NCI-H1694 treated with DMSO at 0.1 percent for 48 hours (cell line): Measurements from ENCODE around the gene SBF1.
"Not testable (repeated sequence)": the region's sequence is repeated elsewhere in the genome, so short reads cannot be mapped to it uniquely, and the experiment has no call there.

ENCODE experiments used
- DNase-seq: peaks from one replicate; lab custom pipeline; 2025; lab: John Stamatoyannopoulos, UW

The SBF1 gene

GRCh38 chr22:50443801-50444625, 30.8 kb downstream of the SBF1 start:
- no peak for DNase-seq

GRCh38 chr22:50443197-50443596, 31.6 kb downstream of the SBF1 start:
- no peak for DNase-seq

- no peak for DNase-seq
Observed at GRCh38 chr22:50441428-50441993, 33.3 kb downstream of the SBF1 start.

- no peak for DNase-seq
Observed at GRCh38 chr22:50440544-50441249, 34.1 kb downstream of the SBF1 start.

- no peak for DNase-seq
Observed at GRCh38 chr22:50439871-50440331, 34.9 kb downstream of the SBF1 start.

DNA sequence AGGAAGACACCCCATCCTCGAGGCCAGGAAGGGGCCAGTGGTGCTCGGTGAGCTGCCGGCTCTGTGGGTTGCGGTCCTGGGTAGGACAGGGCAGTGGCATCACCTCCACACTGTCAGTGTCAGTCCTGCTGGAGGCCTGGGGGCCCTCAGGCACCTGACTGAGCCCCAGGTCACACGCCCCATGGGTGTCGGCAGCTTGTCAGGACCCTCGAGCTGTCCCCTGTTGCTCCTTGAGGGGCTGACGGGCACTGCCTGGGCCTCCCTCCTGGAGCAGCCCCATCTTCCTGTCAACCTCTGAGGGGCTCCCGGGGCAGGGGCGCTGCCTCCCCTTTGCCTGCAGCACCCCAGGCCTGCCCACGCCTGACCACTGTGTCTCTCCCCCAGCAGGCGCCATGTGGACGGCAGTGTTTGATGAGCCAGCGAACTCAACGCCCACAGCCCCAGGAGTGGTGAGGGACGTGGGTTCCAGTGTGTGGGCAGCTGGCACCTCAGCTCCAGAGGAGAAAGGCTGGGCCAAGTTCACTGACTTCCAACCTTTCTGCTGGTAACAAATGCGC, 35.4 kb downstream of the SBF1 start:
- DNase-seq, result no peak

- no peak for DNase-seq
Observed at GRCh38 chr22:50438305-50439275, 36.2 kb downstream of the SBF1 start.

- no peak for DNase-seq
Observed at GRCh38 chr22:50437511-50438304, 37.1 kb downstream of the SBF1 start.

DNA sequence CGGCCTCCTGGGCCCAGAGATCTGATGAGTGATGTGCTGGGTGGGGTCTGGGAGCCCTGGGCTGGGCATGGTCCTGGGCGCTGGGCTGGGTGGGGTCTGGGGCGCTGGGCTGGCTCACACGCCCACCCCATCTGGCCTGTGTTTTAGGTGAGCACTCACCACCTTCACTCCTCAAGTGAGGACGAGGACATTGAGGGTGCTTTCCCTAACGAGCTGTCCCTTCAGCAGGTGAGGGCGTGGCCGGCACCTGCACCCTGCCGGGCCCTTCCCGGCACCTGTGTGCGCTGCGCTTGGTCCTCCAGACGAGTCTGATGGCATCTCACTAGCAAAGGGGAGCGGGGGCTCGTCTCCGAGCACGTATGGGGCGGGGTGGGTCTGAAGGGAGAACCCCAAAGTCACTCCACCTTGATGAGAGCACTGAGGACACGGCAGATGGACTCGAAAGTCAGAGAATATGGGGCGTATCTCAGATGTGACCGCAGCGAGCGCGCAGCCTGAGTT, 37.9 kb downstream of the SBF1 start:
- DNase-seq, result no peak

GRCh38 chr22:50436015-50436830, 38.6 kb downstream of the SBF1 start:
- DNase-seq, result no peak

GRCh38 chr22:50435291-50436014, 39.4 kb downstream of the SBF1 start:
- DNase-seq, result no peak

DNA sequence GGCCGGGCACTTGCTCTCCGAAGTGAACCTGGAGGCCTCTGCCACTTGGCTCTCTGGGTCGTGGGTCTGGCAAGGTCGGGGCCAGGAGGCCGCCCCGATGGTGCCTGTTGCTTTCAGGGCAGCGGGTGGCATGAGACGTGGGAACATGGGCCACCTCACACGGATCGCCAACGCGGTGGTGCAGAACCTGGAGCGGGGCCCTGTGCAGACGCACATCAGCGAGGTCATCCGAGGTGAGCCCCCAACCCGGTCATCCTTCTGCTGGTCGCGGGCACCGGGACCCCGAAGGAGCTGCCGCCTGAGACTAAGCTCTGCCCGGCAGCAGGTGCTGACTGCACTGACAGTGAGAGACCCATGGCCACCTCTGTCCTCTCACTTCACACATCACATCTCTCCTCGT, 40.0 kb downstream of the SBF1 start:
- no peak for DNase-seq

DNA sequence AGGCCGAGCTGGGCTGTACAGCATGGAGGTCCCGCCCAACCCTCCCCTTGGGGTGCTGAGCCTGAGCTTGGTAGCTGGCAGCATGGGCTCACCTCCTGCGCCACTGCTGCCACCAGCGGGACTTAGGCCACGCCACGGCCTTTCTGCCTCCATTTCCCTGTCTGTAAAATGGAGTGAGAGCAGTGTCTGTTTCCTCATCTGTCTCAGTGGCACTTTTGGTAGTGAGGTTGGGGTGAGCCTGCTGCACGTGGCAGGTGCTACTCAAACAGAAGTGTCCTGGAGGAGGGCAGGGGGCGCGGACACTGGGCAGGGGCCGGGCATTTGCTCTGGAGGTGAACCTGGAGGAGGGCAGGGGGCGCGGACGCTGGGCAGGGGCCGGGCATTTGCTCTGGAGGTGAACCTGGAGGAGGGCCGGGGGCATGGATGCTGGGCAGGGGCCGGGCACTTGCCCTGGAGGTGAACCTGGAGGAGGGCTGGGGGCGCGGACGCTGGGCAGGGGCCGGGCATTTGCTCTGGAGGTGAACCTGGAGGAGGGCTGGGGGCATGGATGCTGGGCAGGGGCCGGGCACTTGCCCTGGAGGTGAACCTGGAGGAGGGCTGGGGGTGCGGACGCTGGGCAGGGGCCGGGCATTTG, 41.8 kb downstream of the SBF1 start:
- not testable (repeated sequence) for DNase-seq

- no peak for DNase-seq
Observed at GRCh38 chr22:50432131-50432876, 42.5 kb downstream of the SBF1 start.

DNA sequence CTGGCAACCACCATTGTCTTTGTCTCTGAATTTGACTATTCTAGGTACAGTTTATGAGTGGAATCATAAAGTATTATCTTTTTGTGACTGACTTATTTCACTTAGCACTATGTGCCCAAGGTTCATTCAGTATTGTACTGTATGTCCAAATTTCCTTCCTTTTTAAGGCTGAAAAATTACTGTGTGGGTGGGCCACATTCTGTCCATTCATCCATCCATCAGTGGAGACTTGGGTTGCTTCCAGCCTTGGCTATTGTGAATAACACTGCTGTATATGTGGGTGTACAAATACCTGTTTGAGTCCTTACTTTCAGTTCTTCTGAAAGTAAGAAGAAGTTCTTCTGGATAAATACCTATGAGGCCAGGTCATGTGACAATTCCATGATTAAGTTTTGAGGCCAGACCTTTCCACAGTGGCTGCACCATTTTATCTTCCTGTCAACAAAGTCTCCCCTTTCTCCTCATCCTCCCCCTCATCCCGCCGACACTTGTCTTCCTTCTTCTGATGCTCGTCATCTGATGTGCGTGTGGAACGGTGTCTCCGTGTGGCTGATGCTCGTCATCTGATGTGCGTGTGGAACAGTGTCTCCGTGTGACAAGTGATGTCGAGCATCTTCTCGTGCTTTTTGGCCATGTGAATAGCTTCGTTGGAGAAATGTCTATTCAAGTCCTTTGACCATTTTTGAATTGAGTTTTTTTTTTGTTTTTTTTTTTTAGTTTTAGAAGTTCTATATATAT, 49.5 kb downstream of the SBF1 start:
- no peak for DNase-seq

GRCh38 chr22:50423956-50424355, 50.9 kb downstream of the SBF1 start:
- no peak for DNase-seq
